Stimulated activated CD8-positive, alpha-beta memory T cell treated with anti-CD3 and anti-CD28 coated beads, Interleukin-7, amount 100 ng/mL, for 4 hours (primary cell): ENCODE measurements around the gene DCD.
"Not testable (repeated sequence)": the region's sequence is repeated elsewhere in the genome, so short reads cannot be mapped to it uniquely, and the experiment has no call there.

Experiments
- DNase-seq, 2 donors: peaks; one replicate each; pipeline ENCODE4 v3.0.0-alpha.2; 2020; ENCODE audit warnings: low read depth in 2 of 2

Gene DCD, protein sequence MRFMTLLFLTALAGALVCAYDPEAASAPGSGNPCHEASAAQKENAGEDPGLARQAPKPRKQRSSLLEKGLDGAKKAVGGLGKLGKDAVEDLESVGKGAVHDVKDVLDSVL

DNA sequence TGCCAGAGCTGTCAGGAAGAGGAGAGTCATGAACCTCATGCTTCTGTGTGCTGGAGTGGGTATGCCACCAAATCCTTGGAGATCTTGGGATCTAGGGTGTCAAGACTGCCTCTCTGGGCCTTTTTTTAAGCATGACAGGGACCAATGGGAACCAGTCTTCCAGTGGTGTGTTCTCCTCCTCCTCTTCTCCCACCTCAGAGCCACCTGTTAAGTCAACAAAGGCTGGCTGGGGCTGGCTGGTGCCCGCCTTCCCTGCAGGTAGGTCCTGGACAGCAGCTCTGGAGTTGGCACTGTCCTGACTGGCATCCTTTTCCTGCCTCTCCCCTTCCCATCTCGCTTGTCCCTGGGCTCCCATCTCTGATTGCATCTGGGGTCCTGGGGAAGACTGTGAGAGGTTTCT is at the start of gene DCD:
Gene DCD, minus strand, starts transcription at position 101 of the 400 bp plus-strand sequence. Its CDS starts 62 bp downstream, at position 39.
- DNase-seq = no peak

DNA sequence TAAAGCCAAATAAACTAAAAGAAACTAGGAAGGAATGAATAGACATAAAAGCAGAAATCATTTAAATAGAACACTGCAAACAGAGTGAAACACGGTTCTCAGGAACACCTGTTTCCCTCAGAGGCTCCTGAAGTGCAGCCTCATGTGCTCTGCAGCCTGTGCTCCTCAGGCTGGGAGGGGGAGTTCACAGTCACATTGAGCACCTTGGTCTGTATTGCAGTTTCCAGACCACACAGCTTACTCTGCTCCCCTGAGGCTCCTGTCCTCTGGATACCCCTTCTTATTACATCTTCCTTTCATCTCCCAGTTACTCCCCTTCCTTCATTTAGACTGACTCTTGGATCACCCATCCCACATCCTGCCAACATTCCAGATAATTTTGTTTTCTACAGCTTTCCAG is 49.7 kb upstream of the DCD start:
- DNase-seq = no peak

DNA sequence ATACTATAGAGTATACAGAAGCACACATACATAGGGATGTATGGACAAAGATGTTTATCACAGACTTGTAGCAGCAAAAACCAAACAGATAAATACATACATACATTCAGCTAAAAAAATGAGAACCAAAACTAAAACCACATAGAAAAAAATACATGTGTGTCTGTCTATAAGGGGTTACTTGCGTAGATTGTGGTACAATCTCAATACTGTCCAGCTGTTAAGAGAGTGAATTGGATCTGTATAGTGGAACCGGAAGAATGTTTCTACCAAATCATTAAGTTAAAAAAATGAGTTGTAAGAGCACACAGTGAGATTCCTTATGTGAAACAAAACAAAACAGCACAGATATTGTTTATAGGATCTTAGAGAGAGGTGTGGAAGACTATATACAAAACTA is 44.2 kb upstream of the DCD start:
- DNase-seq = no peak

DNA sequence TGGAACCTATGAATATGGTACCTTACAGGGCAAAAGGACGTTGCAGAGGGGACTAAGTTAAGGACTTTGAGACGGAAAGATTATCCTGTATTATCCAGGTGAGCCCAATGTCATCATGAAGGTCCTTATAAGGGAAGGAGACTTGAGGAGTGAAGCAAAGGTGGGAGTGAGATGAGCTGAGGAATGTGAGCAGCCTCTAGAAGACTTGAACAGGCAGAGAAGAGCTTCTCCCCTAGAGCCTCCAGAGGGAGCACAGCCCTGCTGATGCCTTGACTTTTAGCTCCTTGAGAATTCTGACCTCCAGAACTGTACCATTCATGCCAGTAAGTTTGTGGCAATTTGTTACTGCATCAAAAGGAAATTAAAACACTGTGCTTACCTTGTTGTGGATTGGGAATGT is 41.8 kb upstream of the DCD start:
- no peak for DNase-seq

DNA sequence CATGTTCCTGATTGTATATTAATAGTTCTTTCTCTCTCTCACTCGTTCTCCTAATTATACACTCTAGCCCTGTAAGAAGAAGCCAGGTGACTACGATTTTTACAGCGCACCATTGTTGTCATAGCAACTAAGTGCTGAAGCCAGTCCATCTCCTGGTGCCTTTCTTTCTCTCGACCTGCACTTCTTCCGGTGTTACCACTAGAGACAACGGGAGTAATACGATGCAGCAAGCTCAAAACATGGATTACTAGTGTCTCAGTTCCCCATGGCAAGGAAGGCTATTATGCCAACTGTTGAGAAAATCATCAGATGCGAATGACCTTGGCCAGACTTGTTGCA is 40.8 kb upstream of the DCD start:
- no peak for DNase-seq

DNA sequence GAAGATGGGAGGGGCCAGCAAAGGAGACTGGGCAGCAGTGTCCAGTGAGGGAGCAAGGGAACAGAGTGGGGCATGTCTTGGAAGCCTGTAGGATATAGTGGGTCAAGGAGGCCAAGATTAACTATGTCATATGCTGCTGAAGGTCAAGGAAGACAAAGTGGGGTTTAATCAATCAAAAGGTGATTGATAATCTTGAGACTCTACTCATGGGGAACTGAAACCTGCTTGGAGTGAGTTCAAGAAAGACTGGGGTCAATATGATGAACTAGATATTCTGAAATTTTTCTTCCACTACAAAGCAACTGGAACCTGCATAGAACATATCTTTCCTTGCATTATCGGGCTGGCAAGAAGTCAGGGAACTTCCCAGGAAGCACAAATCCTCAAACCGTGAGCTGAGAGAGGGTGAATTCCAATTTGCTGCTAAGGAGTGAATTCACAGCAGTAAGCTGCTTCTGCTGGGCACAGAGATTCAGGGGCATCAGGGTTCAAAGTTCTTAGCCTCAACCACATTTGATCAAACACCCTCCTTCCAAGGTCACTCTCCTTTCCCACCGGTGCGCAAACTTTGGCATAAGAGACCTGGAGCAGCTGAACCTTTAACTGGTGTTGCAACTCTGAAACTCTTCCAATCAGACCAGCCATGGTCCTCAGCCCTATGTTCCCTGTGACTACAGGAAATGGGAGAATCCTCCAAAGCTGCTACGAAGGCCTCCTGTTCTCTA is 40.3 kb upstream of the DCD start:
- DNase-seq = no peak

DNA sequence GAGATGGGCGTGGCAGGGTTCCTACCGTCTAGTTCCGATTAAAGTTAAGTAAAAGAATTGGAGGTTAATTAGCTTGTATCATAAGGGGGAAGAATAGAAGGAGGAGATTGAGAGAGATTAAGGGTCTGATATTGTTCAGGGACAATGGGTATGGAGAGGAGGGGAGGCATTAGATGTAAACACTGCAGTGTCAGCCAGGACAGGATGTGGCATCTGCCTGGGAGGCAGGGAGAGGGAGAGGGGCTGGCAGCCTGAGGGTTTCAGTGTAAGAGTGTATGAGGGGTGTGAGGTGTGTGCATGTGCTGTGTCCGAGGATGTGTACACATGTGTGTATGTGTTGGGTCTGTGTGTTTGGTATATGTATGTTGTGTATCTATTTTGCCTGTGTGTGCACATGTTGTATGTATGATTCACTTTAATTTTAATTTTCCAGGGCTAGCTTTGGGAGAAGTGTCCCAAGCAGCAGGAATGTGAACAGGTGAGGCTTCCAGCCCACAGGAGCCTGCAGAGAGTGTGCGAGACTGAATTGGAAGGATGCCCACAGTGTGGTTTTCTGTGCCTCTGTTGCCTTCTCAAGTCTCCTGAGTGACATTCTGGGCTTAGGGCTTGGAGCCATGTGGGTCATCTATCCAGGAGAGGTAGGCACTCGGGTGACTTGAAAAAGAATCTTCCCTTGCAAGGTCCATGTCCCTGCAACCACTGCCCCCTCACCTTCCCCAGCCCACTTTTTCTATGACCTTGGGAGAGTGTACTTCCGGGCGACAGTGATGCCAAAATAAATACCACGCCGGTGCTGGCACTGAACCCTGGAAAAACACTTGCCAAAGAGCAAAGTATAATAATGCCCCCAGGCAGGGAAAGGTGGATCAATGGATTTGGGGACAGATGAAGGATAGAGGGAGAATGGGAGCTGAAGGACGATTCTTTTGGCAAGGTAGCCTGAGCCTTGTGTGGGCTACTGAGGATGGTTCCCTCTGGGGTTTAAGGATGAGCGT is 36.8 kb upstream of the DCD start:
- DNase-seq = no peak

DNA sequence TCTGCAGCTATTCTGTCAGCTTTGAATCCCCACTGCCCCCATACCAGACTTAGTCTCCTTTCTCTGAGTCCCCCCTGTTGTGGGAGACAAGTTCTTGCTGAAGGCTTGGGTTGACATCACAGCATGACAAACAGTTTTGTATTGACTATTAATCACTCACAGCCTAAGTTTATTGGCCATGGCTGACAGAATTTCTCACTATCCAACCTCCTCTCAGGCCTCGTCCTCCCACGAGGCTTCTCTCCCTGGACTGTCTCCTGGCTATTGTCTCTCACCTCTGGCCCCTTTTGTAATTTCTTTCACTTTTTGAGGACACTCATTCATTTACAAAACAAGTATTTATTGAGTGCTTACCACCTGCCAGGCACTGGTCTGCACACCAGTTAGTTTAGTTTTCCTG is 35.2 kb upstream of the DCD start:
- no peak for DNase-seq

DNA sequence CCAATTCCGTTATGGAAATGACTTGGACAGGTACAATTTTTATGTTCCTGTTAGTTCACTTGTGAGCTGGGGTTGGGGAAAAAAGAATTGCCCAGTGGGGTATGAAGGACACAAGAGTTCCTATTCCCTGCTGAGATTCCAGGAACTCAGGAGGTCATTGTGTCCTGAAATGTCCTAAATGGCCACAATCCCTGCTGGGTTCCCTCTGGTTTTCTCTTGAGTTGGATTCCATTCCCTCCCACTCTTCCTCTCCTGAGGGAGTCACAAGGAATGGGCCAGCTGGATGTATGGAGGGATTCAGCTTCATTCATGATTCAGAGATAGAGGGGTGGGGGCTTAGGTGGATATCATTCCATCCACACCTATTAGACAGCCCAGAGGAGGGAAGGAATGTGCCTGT is 34.5 kb upstream of the DCD start:
- no peak for DNase-seq

DNA sequence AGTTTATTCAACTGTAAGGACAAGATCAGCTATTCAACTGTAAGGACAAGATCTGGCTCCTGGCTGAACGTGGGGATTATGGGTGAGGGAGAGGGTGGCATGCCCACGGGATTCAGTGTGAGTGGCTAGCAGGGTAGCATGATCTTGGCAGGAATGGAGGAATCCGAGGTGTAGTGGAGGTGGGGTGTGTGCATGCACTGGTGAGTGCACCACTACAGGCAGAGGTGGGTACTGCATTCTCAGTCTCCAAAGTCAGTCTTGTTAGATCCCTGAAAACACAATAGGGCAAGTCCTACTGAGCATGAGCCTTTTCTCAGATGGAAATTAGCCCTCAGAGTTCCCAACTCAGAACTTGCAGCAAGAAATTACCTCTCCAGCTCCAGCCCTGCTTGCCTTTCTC is 32.2 kb upstream of the DCD start:
- no peak for DNase-seq

DNA sequence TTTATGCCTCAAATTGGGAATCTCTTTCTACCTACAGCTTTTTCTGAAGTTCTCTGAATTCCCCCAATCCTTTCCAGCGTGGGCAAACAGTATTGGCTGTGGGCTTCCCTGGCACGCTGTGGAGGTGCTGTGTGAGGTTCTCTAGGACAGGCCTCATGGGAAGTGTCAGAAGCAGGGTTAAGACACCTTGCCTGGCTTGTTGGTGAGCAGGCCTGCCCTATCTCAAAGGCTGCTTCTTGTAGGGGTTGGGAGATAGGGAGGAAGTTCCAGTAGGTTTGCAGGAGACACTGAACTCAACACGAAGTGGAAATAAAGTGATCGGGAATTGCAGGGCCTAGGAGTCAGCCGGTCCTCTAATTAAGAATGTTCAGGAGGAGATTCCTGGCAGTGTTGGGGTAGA is 30.0 kb upstream of the DCD start:
- DNase-seq = no peak

DNA sequence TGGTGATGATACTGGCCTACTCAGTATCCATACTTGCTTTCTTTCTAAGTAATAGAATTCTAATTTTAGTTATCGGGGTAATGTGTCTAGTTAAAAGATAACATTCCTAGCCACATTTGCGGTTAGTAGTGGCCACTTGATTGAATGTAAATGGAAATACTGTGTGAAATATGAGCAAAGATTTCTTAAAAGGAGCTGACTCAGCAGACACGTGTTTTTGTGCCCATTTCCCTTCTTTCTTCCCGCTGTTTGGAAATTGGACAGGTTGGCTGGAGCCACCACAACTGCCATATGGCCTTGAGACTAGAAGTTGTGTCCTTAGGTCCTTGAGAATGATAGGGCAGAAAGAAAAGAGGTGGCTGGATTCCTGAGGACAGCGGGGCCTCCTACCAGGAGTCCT is 19.8 kb upstream of the DCD start:
- DNase-seq = no peak

DNA sequence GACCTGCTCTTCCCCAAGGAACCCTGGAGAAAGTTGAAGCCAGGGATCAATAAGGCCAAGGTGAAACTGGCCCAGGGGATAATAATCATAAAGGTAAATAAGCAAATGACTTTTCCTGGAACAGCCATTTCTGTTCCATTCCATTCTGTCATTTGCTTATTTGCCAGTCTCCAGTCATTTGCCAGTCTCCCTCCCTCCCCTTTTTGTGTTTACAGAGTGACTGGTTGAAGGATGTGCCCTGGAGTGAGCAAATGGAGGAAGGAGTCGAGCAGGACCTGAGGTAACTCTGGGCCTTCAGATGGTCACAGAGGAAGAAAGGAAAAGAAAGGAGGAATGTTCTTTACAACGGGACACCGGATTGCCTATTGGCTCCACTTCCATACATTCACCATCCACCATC is 17.8 kb upstream of the DCD start:
- DNase-seq = no peak

DNA sequence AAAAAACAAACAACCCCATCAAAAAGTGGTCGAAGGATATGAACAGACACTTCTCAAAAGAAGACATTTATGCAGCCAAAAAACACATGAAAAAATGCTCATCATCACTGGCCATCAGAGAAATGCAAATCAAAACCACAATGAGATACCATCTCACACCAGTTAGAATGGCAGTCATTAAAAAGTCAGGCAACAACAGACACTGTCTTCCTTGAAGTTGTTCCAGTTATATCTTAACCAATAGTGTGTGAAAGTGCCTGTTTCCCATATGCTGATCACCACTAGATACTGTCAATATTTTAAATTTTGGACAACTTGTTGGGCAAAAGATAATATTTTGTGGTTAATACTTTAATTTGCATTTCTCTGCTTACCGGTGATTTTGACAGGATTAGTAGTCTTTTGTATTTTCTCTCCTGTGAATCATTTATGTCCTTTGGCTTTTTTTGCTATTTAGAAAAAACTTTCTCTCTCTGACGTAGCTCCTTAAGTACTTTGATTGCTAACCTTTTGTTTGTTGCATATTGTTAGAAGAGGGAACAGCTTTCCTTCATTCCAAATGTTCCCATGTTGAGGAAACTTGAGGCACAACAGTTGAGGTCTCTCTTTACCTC is 17.0 kb upstream of the DCD start:
- not testable (repeated sequence) for DNase-seq

DNA sequence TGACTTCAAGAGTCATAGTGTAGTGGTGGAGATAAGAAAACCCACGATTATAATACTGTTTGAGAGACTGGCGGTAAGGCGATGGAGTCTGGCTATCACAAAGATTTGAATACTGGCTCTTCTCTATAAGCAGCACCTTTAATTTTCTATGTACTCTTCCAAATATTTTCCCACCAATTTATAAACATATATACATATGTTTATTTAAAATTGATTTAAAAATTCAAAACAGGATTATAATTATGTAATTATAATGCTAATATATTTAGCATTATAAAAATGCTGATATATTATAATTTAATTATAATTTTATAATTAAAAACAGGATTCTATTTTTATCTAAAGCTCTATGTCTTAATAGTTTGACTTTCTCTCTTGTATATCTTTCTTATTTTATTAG is 15.4 kb upstream of the DCD start:
- no peak for DNase-seq

DNA sequence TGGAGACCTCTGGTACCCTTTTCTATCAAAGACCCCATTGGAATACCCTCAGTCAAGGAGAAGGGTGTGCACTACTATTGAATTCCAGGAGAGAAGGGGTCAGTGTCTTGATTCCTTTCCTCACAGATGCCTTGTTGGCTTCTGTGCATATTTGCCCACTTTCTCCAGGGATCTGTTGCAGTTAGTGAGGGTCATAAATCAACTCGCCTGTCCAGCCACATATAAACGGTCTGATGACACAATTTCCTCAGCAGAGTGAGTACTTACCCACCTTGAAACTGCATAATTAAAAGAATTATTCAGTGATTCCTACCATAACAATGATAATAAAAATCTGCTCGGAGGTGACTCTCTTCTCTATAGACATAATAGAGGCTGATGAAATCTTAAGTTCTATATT is 13.9 kb upstream of the DCD start:
- DNase-seq = no peak

DNA sequence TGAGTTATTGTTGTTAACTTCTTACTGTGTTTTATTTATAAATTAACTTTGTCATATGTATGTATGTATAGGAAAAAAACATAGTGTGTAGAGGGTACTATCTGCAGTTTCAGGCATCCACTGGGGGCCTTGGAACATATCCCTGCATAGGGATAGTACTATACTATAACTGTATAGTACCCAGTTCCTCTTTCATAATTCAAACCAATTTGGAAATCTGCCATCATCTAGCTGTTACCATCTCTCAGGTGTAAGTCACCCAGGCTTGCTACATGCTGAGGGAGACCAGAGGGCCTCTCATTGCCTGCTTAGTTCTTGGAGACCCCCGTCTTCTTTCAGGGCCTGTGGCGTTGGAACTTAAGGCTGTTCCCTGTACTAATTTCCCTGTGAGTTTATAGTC is 12.9 kb upstream of the DCD start:
- DNase-seq = no peak

DNA sequence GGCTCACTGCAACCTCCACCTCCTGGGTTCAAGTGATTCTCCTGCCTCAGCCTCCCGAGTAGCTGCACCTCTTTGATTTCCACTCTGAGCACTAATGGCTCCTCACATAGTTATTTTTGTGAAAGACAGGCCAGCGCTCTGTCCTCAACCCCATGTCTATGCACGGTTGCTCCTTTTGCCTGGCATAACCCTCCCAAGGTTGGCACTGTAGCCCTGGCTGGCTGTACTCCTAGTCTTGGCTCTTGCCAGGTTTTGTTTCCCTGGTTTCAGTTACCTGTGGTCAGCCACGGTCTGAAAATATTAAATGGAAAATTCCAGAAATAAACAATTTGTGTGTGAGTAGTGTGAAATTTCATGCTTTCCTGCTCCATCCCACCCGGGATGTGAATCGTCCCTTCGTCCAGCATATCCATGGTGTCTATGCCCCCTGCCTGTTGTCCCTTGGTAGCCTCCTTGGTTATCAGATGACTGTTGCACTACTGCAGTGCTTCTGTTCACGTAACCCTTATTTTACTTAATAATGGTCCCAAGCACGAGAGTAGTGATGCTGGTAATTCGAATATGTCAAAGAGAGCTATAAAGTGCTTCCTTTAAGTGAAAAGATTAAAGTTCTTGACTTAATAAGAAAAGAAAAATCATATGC is 12.3 kb upstream of the DCD start:
- DNase-seq = no peak

DNA sequence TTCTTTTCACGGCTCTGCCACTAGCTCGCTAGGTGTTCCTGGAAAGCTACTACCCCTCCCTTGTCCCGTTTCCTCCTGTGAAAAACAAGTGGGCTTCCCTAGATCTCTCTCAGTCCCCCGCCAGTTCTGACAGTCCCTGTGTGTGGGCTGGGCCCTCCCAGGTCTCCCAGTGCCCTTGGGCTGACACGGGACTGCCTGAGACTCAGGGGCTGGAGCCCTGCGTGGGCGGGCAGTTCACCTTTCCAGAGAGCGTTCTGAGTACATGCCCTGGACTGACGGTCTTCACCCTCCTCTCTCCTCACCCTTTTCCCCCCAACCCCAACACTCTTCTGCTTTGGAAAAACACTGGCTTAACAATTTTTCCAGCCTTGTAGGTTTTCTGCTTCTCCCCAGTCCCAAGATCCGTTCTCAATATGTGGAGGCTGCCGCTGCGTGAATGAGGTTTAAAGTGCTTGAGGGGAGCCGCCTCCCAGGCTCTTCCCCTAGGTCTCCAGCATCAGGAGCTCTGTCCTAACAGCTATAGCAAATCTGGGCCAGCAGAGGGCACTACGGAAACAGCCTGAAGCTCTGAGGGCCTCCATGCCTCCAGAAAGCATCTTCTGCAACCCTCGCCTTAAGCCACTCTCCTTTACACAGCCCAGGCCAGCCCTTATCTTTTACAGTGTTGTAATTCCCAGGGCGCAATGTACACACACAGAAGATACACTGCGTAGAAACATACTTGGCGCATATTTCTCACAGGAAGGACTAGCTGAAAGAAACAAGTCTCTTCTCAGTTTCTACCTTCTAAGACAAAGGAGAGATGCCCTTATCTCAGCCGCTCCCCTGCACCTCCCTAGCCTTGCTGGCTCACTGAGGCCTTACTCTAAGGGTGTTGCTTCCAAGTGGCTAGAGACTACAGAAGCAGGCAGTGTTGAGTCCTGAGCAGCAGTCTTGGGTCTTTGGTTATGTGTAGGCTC is 10.4 kb upstream of the DCD start:
- no peak for DNase-seq

DNA sequence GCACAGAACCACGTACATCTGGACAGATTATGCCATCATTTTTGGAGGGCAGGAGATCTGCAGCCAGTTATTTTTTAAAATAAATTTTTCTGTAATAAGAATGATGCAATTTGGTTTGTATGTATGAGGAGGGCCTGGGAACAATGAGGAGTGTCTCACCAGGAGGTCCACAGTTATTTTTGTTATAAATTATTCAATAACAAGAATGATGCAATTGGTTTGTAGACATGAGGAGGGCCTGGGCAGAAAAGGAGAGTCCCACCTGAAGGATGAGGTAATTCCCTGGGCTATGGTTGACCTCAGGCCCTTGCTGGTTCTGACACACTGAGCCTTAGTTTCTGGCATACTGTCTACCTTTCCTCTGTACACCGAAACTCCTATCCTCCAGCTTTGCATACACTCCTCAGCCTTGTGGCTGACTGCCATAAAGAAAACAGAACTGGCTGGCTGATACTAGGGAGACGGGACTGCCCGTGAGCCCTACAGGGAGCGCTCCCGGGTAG is 9.0 kb upstream of the DCD start:
- DNase-seq = no peak

DNA sequence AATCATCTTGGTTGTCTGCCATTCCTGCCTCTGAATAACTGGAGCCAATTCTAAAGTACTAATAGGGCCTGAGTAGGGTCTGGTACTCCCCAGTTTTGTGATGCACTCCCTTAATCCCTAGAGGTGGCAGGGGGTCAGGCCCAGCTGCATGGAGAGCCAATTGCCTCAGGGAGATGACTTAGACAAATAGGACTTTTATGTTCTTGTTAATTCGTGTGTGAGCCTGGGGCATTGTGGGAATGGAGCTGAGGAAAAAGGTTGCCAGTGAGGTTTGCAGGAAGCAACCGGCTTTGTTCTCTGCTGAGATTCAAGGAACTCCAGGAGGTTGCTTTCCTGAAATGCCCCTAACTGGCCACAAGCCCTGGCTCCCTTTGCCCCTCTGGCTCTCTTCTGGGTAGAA is 6.8 kb upstream of the DCD start:
- no peak for DNase-seq
